ENCODE data around the gene CTSO. TPM values are rescaled to one million over a fixed set of nuclear protein-coding genes. Genes with fewer than 3 reads are reported as not detected.
"Not testable (repeated sequence)": the region's sequence is repeated elsewhere in the genome, so short reads cannot be mapped to it uniquely, and the experiment has no call there.

Gene CTSO
- total RNA-seq, 1 donor from 2014 or later, result 2.4 TPM

GRCh38 chr4:155954118-155954685 is 536 bp upstream of the CTSO start:
- ATAC-seq, result no peak

GRCh38 chr4:155952501-155952901 is 1.2 kb downstream of the CTSO start:
- ATAC-seq, result no peak

- ATAC-seq, result no peak
Observed at GRCh38 chr4:155950461-155950860, 3.2 kb downstream of the CTSO start.

- ATAC-seq, result no peak
Observed at GRCh38 chr4:155948541-155948940, 5.1 kb downstream of the CTSO start.

GRCh38 chr4:155946486-155946885 is 7.2 kb downstream of the CTSO start:
- ATAC-seq, result no peak

- ATAC-seq, result no peak
Observed at GRCh38 chr4:155944516-155944915, 9.2 kb downstream of the CTSO start.

GRCh38 chr4:155943605-155944291 is 9.9 kb downstream of the CTSO start:
- ATAC-seq, result no peak

GRCh38 chr4:155941820-155942219 is 11.8 kb downstream of the CTSO start:
- ATAC-seq, result no peak

- ATAC-seq, result no peak
Observed at GRCh38 chr4:155941085-155941790, 12.4 kb downstream of the CTSO start.

GRCh38 chr4:155935389-155935986 is 18.2 kb downstream of the CTSO start:
- no peak for ATAC-seq

- not testable (repeated sequence) for ATAC-seq
Observed at GRCh38 chr4:155934634-155935033, 19.0 kb downstream of the CTSO start.

- no peak for ATAC-seq
Observed at GRCh38 chr4:155931634-155932033, 22.0 kb downstream of the CTSO start.

- ATAC-seq, result no peak
Observed at GRCh38 chr4:155930330-155930729, 23.3 kb downstream of the CTSO start.

GRCh38 chr4:155929833-155930232 is 23.8 kb downstream of the CTSO start:
- ATAC-seq, result no peak

- ATAC-seq, result no peak
Observed at GRCh38 chr4:155924637-155925036, 29.0 kb downstream of the CTSO start.

GRCh38 chr4:155921597-155921996 is 32.1 kb downstream of the CTSO start:
- ATAC-seq, result no peak

GRCh38 chr4:155914782-155915181 is 38.9 kb downstream of the CTSO start:
- no peak for ATAC-seq

GRCh38 chr4:155911905-155912304 is 41.8 kb downstream of the CTSO start:
- ATAC-seq, result no peak

- no peak for ATAC-seq
Observed at GRCh38 chr4:155909615-155910226, 43.9 kb downstream of the CTSO start.

GRCh38 chr4:155908187-155909139 is 45.2 kb downstream of the CTSO start:
- no peak for ATAC-seq

GRCh38 chr4:155907556-155907955 is 46.1 kb downstream of the CTSO start:
- no peak for ATAC-seq
